GM23248 (cell line): ENCODE measurements around the gene GALNT7.

ENCODE experiments used
- EZH2 ChIP-seq: fragments of 200-600 bp; sonication (generic); IDR thresholded peaks from 2 replicates; pipeline ENCODE4 v1.6.1; 2018; ENCODE audit warnings: antibody characterized with exemption, mild to moderate bottlenecking; ENCODE audit not compliant: insufficient read depth, poor library complexity, severe bottlenecking
- EZH2phosphoT487 ChIP-seq: fragments of 200-600 bp; sonication (generic); IDR thresholded peaks from 2 replicates; pipeline ENCODE4 v1.6.1; 2018; ENCODE audit warnings: antibody characterized with exemption, moderate library complexity, mild to moderate bottlenecking, low read depth; ENCODE audit not compliant: insufficient read depth

- TF ChIP-seq EZH2phosphoT487: no peak
- TF ChIP-seq EZH2: no peak
Observed at GRCh38 chr4:173265751-173266150, 97.1 kb downstream of the GALNT7 start.
